Fibroblast of skin of back (primary cell): ENCODE data around the gene NRARP.

Experiments used
- DNase-seq: peaks from one replicate; pipeline ENCODE4 v3.0.0-alpha.2; 2013

NRARP gene

GRCh38 chr9:137256856-137257255, 45.2 kb downstream of the NRARP start:
- no peak for DNase-seq

GRCh38 chr9:137256362-137256761, 45.7 kb downstream of the NRARP start:
- no peak for DNase-seq

- DNase-seq, result peak; percentile 44
These were observed 46.5 kb downstream of the NRARP start for GRCh38 chr9:137255448-137256114.

- DNase-seq, result peak; percentile 86
These were observed 47.2 kb downstream of the NRARP start, which contains the start of gene NELFB for GRCh38 chr9:137254624-137255447. NELFB (plus strand) TSS chr9:137255327.

GRCh38 chr9:137253717-137254623, 48.1 kb downstream of the NRARP start:
- DNase-seq, result no peak

GRCh38 chr9:137252555-137253506, 49.2 kb downstream of the NRARP start:
- DNase-seq, result no peak

- no peak for DNase-seq
These were observed 50.4 kb downstream of the NRARP start for GRCh38 chr9:137251490-137252268.

GRCh38 chr9:137251194-137251461, 50.9 kb downstream of the NRARP start, which contains the start of gene STPG3:
STPG3 (plus strand) TSS chr9:137251286; CDS start chr9:137251287, 1 bp downstream.
- no peak for DNase-seq

- DNase-seq, result no peak
These were observed 51.5 kb downstream of the NRARP start for GRCh38 chr9:137250329-137251193.
